CD14-positive monocyte (primary cell): Measurements from ENCODE around the gene TPX2. TPM values are rescaled to one million over a fixed set of nuclear protein-coding genes. Genes with fewer than 3 reads are reported as not detected.

Source experiments
- DNase-seq, 3 donors: peaks; one replicate each; pipeline ENCODE4 v3.0.0-alpha.2; 2011 to 2022
- H2AFZ ChIP-seq: 2 replicates; pipeline ENCODE4 v1.6.0; 2012; ENCODE audit warnings: mild to moderate bottlenecking, low read depth, low read length, inconsistent platforms; ENCODE audit not compliant: insufficient read depth, poor library complexity, severe bottlenecking
- H3K27ac ChIP-seq, 2 donors: 1 replicate in 1 of 2; 2 replicates in 1 of 2; pipeline ENCODE4 v1.5.1; 2012 to 2013; ENCODE audit warnings: low read length in 2 of 2, control low read depth in 1 of 2, inconsistent platforms in 1 of 2, low read depth in 1 of 2, mild to moderate bottlenecking in 1 of 2
- H3K27me3 ChIP-seq, 2 donors: one replicate each; pipeline versions ENCODE4 v1.6.0 to v1.6.1; 2011 to 2013; ENCODE audit warnings: low read length in 2 of 2; ENCODE audit not compliant: control insufficient read depth in 2 of 2, insufficient read depth in 2 of 2
- H3K36me3 ChIP-seq, 2 donors: replicated peaks in 1 of 2; 1 replicate in 1 of 2; 2 replicates in 1 of 2; pipeline versions ENCODE4 v1.5.1 to v1.6.1; 2012 to 2013; ENCODE audit warnings: low read length in 2 of 2, control low read depth in 1 of 2, inconsistent platforms in 1 of 2, mild to moderate bottlenecking in 1 of 2; ENCODE audit not compliant: insufficient read depth in 2 of 2, control insufficient read depth in 1 of 2
- H3K4me1 ChIP-seq, 2 donors: 1 replicate in 1 of 2; 2 replicates in 1 of 2; pipeline versions ENCODE4 v1.5.1 to v1.6.1; 2012 to 2013; ENCODE audit warnings: low read length in 2 of 2, control low read depth in 1 of 2, inconsistent platforms in 1 of 2, mild to moderate bottlenecking in 1 of 2, moderate library complexity in 1 of 2; ENCODE audit not compliant: insufficient read depth in 2 of 2, control insufficient read depth in 1 of 2
- H3K4me2 ChIP-seq: replicated peaks from 2 replicates; pipeline ENCODE3; 2012; ENCODE audit warnings: low read length, moderate library complexity, mild to moderate bottlenecking; ENCODE audit not compliant: poor library complexity, severe bottlenecking; ENCODE audit errors: extremely low read depth
- H3K4me3 ChIP-seq, 3 experiments: fragments of 200-600 bp in 1 of 3; sonication (generic) in 1 of 3; replicated peaks in 1 of 3; 1 replicate in 2 of 3; 2 replicates in 1 of 3; pipeline ENCODE4 v1.5.1; 2011 to 2013; ENCODE audit warnings: low read length in 3 of 3, mild to moderate bottlenecking in 3 of 3, control low read depth in 2 of 3, low read depth in 2 of 3, inconsistent platforms in 1 of 3, moderate library complexity in 1 of 3
- H3K79me2 ChIP-seq: 2 replicates; pipeline ENCODE4 v1.6.0; 2012; ENCODE audit warnings: mild to moderate bottlenecking, control low read depth, inconsistent platforms, low read length, moderate library complexity; ENCODE audit not compliant: insufficient read depth
- H3K9ac ChIP-seq: 2 replicates; pipeline ENCODE4 v1.6.0; 2017; ENCODE audit warnings: low read length, mild to moderate bottlenecking; ENCODE audit not compliant: insufficient read depth, poor library complexity, severe bottlenecking
- H3K9me3 ChIP-seq, 2 donors: replicated peaks in 1 of 2; 1 replicate in 1 of 2; 2 replicates in 1 of 2; pipeline versions ENCODE4 v1.5.1 to v1.6.1; 2012 to 2013; ENCODE audit warnings: low read length in 2 of 2, control low read depth in 1 of 2; ENCODE audit not compliant: control insufficient read depth in 1 of 2, insufficient read depth in 1 of 2
- H4K20me1 ChIP-seq: 2 replicates; pipeline ENCODE4 v1.6.0; 2012; ENCODE audit warnings: mild to moderate bottlenecking, low read length, control low read depth, moderate library complexity; ENCODE audit not compliant: insufficient read depth
- H3K27ac Mint-ChIP-seq, 7 donors: one replicate each; pipeline ENCODE4 v1.8.0; 2020; ENCODE audit warnings: mild to moderate bottlenecking in 7 of 7, mixed read lengths in 7 of 7, moderate library complexity in 6 of 7, inconsistent platforms in 2 of 7
- H3K27me3 Mint-ChIP-seq, 3 donors: one replicate each; pipeline ENCODE4 v1.8.0; 2021 to 2022; ENCODE audit warnings: low read depth in 3 of 3, mild to moderate bottlenecking in 3 of 3, mixed read lengths in 3 of 3, moderate library complexity in 3 of 3, inconsistent platforms in 1 of 3
- H3K36me3 Mint-ChIP-seq, 2 donors: one replicate each; pipeline ENCODE4 v1.8.0; 2020; ENCODE audit warnings: mixed read lengths in 2 of 2, inconsistent platforms in 1 of 2, mild to moderate bottlenecking in 1 of 2
- H3K4me1 Mint-ChIP-seq: one replicate; pipeline ENCODE4 v1.8.0; 2020; ENCODE audit warnings: mild to moderate bottlenecking, mixed read lengths
- H3K4me3 Mint-ChIP-seq, 2 donors: one replicate each; pipeline ENCODE4 v1.8.0; 2020; ENCODE audit warnings: mild to moderate bottlenecking in 2 of 2, mixed read lengths in 2 of 2, moderate library complexity in 1 of 2
- H3K9me3 Mint-ChIP-seq, 7 donors: one replicate each; pipeline ENCODE4 v1.8.0; 2020 to 2022; ENCODE audit warnings: mixed read lengths in 7 of 7, mild to moderate bottlenecking in 6 of 7, moderate library complexity in 6 of 7, inconsistent platforms in 2 of 7
- CTCF ChIP-seq: fragments of 200-600 bp; IDR thresholded peaks from one replicate; pipeline ENCODE4 v1.8.0; 2022; ENCODE audit warnings: antibody characterized with exemption, mild to moderate bottlenecking
- WGBS: methylation state at CpG from one replicate; pipeline ENCODE4 v1.1.5; 2013; ENCODE audit warnings: missing lambda C conversion rate; ENCODE audit not compliant: insufficient coverage; 5-methylcytosine and 5-hydroxymethylcytosine counted together
- intact Hi-C, 2 donors: fragments of 100-400 bp; cut with micrococcal nuclease; formaldehyde crosslinking; loops; one replicate each; pipeline versions ENCODE4 v1.15.0 to v1.15.1; 2023
- polyA plus RNA-seq, 3 donors: library from polyadenylated mRNA; depleted of rRNA in 1 of 3; unstranded in 2 of 3; stranded (reverse) in 1 of 3; fragments of 300-500 nt in 2 of 3; fragments of >200 nt in 1 of 3; fragmentation: Illumina TruSeq in 2 of 3; gene quantifications; 1 replicate in 2 of 3; 2 replicates in 1 of 3; pipeline ENCODE4 v1.2.3, GENCODE V29; 2012 to 2021

TPX2 gene
- polyA plus RNA-seq, 3 donors: 0.06 TPM; not detected in 2

GRCh38 chr20:31821427-31821826 is 82.3 kb downstream of the TPX2 start:
- no peak for TF ChIP-seq CTCF
- Histone ChIP-seq H3K4me2 (no peak overlapping the region), H3K9ac (no peak overlapping the region), H4K20me1 (no peaks in the 10 kb centered on the region), H3K79me2 (no peaks in the 10 kb centered on the region), H3K4me3 (no peak overlapping the region), H3K27me3 (peaks cover 0 to 6% of the 10 kb centered on the region in 2 donors), H3K27ac (no peak overlapping the region), H3K4me1 (peaks cover 3 to 9% of the 10 kb centered on the region in 2 donors), H3K9me3 (no peaks in the 10 kb centered on the region), H3K36me3 (no peaks in the 10 kb centered on the region), H2AFZ (no peak overlapping the region)
- Mint-ChIP-seq H3K9me3 (peaks cover 0 to 2% (median 0%) of the 10 kb centered on the region in 7 donors), H3K36me3 (no peaks in the 10 kb centered on the region), H3K27me3 (peaks cover 2 to 8% (median 3%) of the 10 kb centered on the region in 3 donors), H3K4me3 (no peak overlapping the region), H3K4me1 (peaks cover 4% of the 10 kb centered on the region), H3K27ac (no peak overlapping the region)
- no peak for DNase-seq
- WGBS: 35% methylated on average over 4 of the region's 5 CpGs
- intact Hi-C loops: loop anchor here in 1 of 2 donors (5.0 to 10.0 kb wide), 2 partner anchors 131 to 213 kb away; partner anchors contain the start of gene PDRG1

- H3K4me2 ChIP-seq: peak overlapping the region; percentile 17
Measured at GRCh38 chr20:31822421-31823330, 83.6 kb downstream of the TPX2 start.

More at GRCh38 chr20:31822421-31823330, 83.6 kb downstream of the TPX2 start:
- Histone ChIP-seq H3K27me3 (peaks cover 0 to 6% of the 10 kb centered on the region in 2 donors), H3K4me1 (peaks cover 3 to 9% of the 10 kb centered on the region in 2 donors), H3K79me2 (no peaks in the 10 kb centered on the region), H3K36me3 (no peaks in the 10 kb centered on the region), H3K9ac (peak overlapping the region; percentile 32), H3K9me3 (no peaks in the 10 kb centered on the region), H4K20me1 (no peaks in the 10 kb centered on the region), H3K27ac (no peak overlapping the region), H2AFZ (peak overlapping the region; percentile 74), H3K4me3 (no peak overlapping the region)
- DNase-seq: peak; percentile 54 to 68 (median 60)
- peaks cover 2 to 8% (median 3%) of the 10 kb centered on the region in 3 donors for H3K27me3 Mint-ChIP-seq
- intact Hi-C loops: loop anchor here (1.0 to 10.0 kb wide), 4 partner anchors 22 to 212 kb away; partner anchors contain the start of genes FOXS1 (in 1 of the 2) and PDRG1 (in 1 of the 2)
- no peak overlapping the region for H3K27ac Mint-ChIP-seq
- peak overlapping the region; percentile 24 to 74 for H3K4me3 Mint-ChIP-seq
- H3K36me3 Mint-ChIP-seq: no peaks in the 10 kb centered on the region
- H3K9me3 Mint-ChIP-seq: peaks cover 0 to 2% (median 0%) of the 10 kb centered on the region in 7 donors
- peak; percentile 98 for TF ChIP-seq CTCF
- H3K4me1 Mint-ChIP-seq: peaks cover 4% of the 10 kb centered on the region
- WGBS: 3% methylated on average over 16 of the region's 29 CpGs
